ENCODE measurements around the gene SYNE1.

The SYNE1 gene

DNA sequence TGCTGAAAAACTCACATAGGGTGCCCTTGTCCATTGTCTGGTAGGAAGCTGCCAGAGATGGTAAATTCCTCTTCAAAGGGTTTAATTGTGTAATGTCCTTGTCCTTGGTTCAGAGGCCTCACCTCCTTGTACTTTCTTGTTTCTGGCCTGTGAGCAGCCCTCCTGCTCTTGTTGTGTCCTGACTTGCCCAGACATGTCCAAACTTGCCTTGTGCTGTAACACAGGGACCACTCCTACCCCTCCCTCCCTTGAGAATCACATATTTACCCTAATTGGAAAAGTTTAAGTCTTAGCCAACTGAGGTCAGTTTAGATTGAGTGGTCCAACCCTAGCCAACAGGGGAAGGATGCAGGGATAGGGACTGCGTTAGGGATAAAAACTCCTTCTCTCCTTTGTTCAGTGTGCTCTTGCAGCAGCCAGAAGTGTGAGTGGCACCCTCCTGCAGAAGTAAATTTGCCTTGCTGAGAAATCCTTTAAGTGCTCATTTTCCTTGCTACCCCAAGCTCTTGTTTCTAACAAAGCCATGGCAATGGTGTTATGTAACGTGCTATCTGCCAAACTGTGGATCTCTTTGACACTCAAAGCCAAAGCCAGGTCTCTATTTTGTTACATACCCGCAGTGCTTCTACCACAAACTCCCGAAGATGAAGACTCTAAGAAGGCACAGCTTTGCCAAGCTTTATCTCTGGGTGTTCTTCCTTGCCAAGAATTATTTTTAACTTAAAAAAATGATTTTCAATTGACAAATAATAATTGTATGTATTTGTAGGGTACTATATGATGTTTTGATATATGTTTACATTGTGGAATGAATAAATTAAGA, 415.1 kb downstream of the SYNE1 start:
- no peak for DNase-seq

DNA sequence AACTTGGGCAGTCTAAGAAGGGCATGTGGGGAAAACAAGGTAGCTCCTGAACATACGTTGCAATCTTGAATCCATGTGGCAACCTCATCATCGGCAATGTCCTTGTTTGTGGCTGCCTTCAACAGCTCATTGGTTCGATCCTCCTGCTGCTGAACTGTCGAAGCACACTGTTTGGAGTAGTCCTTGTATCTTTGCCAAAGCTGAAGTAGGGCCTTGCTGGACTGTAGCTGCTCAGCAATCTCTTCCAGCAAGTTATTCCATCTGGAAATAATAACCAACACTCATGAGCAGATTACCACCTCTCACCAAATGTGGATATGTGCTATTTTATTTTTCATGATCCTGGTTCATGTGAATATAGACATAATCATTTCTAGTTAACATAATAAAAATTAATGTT, 416.4 kb downstream of the SYNE1 start:
- no peak for DNase-seq

DNA sequence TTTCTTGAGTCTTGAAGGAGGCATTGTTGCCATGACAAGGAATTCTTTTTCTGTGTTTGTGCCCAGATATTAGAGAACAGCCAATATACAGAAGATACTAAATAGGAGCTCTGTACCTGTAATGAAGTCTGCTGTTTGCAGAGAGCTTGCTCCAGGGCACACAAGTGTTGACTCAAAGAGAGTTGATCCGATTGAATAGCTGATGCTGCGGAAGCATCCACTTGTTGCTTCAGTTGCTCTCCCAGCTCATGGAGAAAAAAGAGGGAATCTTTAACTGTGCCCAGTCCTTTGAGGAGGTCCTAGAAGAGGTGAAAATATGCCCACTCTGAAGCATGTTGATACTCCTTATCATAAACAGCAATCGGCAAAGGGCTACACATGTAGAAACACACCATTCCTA, 418.3 kb downstream of the SYNE1 start:
- no peak for DNase-seq

DNA sequence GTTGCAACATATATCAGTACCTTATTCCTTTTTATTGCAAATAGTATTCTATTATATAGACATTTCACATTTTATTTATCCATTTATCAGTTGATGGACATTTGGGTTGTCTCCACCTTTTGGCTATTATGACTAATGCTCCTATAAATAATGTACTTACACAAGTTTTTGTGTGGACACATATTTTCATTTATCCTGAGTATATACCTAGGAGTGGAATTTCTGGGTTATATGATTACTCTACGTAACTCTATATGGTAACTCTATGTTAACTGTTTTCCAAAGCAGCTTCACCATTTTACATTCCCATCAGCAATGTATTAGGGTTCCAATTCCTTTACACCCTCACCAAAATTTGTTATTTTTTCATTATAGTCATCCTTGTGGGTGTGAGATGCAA, 424.7 kb downstream of the SYNE1 start:
- no peak for DNase-seq

DNA sequence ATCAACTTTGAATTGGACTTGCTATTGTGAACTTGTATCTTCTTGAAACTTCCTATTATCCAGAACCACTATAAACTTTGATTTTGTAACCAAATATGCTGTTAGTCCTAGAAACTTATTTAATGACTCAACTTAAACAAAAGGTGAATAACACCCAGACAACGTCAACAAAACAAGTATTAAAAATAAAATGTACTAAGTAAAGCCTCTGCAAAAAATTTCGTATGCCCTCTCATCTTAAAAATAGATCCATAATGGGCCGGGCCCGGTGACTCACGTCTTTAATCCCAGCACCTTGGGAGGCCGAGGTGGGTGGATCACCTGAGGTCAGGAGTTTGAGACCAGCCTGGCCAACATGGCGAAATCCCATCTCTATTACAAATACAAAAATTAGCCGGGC, 428.0 kb downstream of the SYNE1 start:
- no peak for DNase-seq

DNA sequence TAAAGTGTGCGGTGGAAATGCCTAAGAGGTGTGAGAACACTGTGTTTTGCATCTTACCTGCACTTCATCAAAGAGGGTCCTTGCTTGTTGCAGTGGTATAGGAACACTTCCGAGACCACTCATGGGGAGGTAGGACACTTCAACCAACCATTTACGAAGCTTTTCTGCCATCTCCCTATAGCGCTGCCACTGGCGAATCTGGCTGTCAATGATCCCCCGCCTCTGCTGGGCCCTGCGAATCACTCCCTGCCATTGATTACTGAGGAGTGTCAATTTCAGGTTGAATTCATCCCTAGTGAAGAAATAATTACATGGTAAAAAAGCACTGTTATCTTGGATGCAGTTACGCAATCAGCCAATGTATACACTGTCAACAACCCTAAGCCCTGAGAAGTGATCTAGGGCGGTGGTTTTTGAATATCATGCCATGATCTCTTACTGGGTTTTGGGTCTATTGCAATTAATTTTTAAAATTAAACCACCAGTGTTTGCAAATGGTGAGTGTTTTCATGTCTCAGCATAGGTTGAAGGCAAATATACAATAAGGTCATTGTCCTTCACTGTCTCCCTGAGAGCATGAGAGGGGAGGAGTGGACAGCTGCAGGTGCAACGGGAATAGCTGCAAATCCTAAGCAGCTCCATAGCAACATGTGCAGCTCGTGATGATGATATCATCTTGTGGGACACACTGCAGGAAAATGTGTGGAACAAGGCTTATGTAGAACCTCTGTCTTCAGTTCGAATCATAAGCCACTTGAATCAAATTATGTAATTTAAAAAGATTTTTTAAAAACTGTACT, 429.0 kb downstream of the SYNE1 start:
- no peak for DNase-seq

DNA sequence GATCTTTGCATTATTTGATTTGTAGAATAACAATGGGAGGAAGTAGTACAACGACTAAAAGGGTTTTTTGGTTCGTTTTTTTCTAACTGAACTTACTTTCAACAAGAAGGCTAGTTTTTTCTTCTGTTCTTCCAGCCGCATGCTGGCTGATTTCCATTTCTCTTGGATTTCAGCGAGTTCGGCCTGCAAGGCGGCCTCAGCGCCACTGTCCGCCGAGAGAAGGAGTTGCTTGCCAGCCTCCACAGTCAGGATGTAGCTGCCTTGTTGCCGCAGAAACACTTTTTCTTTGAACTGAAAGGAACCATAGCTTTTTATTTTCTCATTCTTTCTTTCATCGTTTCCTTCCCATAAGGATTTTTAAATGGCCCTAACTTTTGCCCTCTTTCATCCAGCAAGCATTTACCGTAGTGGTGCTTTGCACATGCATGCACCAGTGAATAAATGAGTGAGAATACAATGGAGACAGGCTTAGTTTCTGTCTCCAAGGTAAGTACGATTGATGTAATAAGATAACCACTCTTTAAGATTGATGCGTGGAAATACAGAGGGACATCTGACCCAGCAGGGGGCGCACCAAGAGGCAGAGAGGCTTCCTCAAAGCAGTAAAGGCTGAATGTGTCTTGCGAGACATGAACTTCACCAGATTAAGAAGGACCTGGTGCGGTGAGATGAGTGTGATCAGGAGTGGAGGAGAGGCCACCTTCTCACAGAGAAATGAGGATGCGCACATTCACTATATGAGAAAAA, 430.9 kb downstream of the SYNE1 start:
- no peak for DNase-seq

DNA sequence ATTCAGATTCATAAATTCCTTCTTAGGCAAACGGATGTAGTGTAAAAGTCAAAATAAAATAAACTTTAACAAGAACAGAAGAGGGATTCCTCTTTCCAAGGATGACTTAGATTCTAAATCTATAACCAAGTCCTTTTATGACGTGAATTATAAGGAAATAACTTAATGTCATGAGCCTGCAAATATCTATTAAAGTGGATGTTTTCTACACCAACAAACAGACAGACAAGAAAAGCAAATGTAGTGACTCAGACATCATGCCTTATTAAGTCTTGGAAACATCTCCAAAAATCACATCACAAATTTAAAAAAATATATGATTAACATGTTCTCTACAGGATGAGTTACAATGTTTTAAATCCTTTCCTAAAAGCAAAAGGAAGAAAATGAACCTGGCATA, 432.6 kb downstream of the SYNE1 start:
- no peak for DNase-seq

DNA sequence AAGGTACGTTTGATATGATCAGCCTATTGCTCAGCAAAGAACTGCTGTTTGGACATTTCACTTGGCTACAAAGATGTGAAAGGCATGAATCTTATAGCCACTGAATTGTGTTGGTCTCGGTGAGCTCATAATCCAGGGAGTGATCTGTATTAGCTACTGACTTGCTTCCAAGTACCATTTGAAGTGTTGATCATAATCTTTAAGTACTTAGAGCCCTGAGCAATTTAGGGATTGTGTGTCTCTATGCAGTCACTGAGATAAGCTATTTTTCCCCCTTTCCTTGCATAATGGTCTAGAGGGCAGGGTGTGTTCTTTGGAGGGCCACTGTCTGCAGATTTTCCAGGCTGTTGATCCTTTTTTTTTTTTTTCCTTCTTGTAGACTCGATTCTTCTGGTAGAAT, 436.0 kb downstream of the SYNE1 start:
- no peak for DNase-seq

DNA sequence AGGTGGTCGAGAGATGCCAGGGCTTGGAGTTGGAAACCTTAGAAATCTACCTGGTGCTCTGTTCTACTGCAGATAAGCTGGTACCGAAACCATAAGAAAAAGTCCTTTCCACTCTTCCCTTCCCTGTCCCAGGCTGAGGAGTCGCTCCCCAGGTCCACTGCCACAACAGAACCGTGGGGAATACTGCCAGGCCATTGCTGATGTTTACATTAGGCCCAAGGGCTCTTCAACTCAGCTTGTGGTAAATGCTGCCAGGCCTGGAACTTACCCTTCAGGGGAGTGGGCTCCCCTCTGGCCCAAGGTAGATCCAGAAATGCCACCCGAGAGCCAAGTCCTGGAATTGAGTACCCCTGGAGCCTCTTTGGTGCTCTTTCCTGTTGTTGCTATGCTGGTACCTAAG, 441.3 kb downstream of the SYNE1 start:
- DNase-seq, result no peak

DNA sequence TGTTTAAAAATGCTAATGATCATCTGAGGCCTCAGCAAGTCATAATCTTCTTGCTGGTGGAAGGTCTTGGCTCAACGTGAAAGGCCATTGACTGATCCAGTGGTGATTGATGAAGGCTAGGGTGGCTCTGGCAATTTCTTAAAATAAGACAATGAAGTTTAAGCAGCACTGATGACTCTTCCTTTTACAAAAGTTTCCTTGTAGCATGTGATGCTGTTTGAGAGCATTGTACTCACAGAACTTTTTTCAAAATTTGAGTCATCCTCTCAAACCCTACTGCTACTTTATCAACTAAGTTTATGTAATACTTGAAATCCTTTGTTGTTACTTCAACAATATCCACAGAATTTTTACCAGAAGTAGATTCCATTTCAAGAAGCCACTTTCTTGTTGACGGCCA, 447.4 kb downstream of the SYNE1 start:
- DNase-seq, result no peak

DNA sequence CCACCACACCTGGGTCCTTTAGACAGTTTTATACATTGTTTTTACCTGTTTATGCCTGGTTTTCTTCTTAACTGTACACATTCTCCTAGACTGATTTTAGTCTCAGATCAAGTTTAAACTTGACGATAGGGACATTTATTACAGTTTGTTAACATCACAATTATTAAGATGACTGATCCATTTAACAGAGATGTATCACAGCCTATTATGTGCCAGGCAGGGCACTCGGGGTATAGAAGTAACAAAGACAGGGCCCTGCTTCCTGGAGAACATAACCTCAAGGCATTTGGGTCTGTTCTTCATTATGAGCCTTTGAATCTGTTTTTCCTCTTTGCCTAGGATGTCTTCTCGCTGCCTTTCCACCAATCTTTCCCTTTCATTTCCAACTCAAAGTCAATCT, 449.2 kb downstream of the SYNE1 start:
- no peak for DNase-seq

DNA sequence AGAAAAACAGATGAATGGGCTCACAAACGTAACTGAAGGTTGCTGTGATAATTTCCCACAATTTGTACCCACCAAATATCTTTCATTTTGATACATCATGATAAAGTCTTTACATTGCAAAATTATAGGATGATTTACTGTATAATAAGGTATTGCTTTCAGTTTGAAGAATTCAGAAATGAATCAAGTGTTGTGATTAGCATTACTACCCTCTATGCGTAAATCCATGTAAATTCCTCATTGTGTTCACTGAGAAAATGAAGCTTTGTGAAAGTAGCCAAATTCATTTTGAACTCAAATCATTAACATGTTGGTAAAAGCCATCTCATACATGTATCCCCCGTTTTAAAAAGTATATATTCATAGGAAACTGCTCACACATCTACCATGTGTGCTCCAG, 450.3 kb downstream of the SYNE1 start:
- no peak for DNase-seq

DNA sequence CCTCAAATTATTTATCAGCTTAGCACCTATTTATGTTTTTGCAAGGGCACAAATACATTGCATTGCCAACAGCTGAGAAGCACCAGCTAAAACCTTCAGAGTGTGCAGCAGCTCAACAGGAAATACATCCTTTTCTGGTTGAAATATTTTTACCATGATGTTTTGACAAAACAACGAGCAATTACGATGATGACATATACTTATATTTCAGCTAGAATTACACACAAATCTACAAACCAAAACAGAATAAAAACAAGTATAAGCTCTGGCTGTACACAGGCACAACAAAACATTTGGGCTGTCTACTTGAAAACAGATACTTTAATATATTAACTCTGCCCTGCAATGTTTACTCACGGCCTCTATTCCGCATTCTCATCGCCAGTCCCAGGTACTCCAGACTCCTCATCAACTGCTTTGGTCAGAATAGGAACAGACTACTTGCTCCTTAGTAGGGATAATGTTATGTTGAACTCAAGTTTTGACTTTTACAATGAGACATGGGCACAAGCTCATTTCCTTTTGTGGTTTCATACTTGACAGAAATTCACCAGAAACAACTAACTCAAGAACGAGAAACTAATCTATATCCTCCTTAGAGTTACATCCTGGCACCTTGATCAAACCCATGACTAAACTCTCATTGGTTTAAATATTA, 452.1 kb downstream of the SYNE1 start:
- DNase-seq, result no peak

DNA sequence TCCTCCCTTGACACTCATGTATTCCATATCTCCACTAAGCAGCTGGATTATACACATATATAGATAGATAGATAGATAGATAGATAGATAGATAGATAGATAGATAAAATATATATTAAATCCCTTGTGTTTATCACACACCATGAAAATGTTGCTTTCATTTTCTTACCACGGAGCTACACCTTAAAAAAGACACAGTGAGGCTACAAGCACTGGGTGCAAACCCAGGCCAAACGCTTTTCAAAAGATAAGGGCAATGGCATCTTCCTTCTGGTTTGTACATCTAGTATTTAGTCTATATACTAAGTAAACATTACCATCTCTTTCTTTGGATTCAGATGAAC, 452.6 kb downstream of the SYNE1 start:
- DNase-seq, result no peak

DNA sequence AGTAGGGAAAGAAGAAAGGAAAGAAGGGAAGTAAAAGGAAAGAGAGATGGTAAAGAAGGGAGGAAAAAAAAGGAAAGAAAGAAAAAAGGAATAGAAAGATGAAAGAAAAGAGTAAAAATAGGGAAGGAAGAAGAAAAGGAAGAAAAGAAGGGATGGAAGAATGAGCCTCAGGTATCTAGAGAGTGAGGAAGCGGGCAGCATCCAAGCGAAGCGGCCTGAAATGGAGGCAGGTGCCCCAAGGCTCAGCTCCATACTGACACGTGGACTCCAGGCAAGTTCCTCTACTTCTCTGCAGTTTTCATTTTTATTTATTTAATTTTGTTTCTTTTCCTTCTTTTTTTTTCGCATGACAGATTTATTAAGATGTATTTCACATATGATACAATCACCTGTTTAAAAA, 456.6 kb downstream of the SYNE1 start:
- DNase-seq, result no peak

DNA sequence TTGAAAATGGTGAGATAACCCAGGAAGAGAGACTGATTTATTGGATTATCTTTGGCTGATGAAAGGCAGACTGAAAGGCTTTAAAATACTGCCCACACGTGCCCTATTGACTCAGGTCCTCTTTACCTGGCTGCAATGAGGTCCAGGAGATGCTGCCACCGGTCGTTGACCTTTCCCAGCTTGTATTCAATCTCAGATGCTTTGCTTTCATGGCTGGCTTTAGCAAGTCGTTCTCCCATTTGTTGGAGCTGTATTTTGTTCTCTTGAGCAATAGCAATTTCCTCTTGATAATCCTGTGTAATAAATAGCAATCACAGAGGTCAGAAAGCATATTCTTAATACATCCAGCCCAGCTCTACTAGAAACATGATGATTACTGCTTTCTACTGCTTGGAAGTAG, 460.9 kb downstream of the SYNE1 start:
- no peak for DNase-seq

DNA sequence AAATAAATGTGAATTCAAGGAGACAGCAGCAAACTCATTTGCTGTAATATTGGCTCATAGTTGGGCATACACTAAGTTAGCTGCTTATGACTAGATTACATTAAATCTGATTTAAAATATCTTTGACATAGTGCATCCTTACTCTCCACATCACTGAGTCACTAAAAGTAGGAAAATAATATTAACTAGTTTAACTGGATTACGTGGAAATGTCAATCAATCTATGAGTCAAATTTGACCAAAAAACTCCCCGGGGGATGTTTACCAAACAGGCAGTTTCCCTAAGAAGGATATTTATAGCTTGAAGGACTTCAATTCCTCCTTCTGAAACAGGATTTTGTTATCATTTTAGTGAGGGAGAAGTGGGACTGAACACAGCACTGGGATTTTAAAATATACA, 463.2 kb downstream of the SYNE1 start:
- DNase-seq, result no peak

DNA sequence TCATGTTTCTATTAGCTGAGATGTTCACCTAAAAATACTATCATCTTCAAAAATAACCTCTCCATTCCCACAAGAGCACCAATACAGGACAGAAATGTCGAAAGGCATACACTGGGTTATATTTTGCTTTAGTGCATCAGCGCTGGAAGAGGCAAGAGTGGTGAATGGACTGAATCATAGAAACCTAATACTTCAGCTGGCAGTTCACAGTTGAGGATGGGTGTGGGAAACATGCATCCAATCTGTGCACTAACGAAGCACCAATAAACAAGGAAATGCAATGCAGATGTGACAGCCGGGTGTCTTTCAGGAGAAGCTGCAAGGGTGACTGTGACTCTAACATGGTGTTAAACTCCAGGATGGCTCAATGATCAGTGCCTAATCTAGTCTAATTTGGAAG, 463.8 kb downstream of the SYNE1 start:
- no peak for DNase-seq

DNA sequence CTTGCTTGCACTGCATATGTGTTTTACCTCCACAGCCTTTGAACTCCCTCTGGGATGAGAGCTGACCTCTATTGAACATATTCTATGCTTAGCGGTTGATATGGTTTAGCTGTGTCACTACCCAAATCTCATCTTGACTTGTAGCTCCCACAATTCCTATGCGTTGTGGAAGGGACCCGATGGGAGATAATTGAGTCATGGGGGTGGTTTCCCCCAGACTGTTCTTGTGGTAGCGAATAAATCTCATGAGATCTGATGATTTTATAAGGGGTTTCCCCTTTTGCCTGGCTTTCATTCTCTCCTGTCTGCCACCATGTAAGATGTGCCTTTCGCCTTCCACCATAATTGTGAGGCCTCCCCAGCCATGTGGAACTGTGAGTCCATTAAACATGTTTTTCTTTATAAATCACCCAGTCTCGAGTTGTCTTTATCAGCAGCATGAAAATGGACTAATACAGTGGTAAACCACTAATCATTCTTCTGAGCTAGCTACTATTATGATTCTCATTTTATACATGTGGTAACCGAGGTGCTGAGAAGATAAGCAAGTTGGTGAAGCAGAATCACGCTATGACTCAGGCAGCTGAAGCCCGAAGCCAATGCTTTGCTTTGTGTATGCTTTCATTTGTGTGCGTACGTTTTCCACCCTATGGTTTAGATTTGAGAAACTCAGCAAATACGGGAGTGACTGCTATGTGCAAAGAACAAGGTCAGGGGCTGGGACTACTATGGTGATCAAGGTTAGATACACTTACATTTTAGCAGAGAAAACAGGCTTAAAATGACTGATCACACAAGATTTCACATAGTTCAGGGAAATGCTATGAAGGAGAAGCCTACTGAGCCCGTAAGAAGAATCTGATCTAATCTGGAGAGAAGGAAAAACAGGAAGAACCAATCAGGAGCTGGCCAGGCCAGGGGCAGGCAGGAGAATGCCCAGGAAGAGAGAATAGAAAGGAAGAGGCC, 466.2 kb downstream of the SYNE1 start:
- no peak for DNase-seq

DNA sequence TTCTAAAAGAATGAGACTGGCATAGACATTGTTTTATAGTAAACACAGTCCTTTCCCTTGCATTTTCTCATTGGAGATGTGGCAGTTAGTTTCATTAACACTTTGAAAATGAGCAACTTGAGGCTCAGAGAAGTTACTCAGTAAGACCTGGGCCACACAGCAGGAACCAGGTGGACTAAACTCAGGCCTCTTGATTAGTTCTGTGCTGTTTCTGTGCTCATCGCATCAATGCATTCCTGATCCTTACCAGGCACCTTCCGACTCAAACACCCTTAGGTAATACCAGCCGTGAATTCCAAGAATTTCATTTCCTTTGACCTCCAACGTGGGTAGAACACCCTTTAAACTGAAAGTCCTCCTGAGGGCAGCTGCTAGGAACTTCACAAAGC, 466.9 kb downstream of the SYNE1 start:
- DNase-seq, result no peak

Measured in right hindlimb (tissue), 1 donor.